OCI-LY1 (cell line): ENCODE results near the gene KCNMA1.

Experiments
- CTCF ChIP-seq: fragments of 200-600 bp; sonication (generic), shearing (Covaris generic); IDR thresholded peaks from 2 replicates; pipeline ENCODE4 v1.5.1; 2017; ENCODE audit warnings: mild to moderate bottlenecking, antibody characterized with exemption, low read length, moderate library complexity, mixed read lengths
- EZH2 ChIP-seq: fragments of 200-600 bp; sonication (generic), shearing (Covaris generic); IDR thresholded peaks from 2 replicates; pipeline ENCODE4 v1.8.0; 2017; ENCODE audit warnings: borderline replicate concordance, mixed run types, mild to moderate bottlenecking, antibody characterized with exemption, low read length, moderate library complexity, mixed read lengths

GRCh38 chr10:77686096-77686495 is 48.5 kb upstream of the KCNMA1 start:
- TF ChIP-seq CTCF: no peak
- TF ChIP-seq EZH2: no peak
